Fibroblast of the aortic adventitia (primary cell): ENCODE measurements around the gene THAP9. TPM values are rescaled to one million over a fixed set of nuclear protein-coding genes. Genes with fewer than 3 reads are reported as not detected.
"Not testable (repeated sequence)": the region's sequence is repeated elsewhere in the genome, so short reads cannot be mapped to it uniquely, and the experiment has no call there.

Experiments used
- DNase-seq: peaks from one replicate; pipeline ENCODE4 v3.0.0-alpha.2; 2010; ENCODE audit warnings: low read depth
- H3K4me3 ChIP-seq: 2 replicates; pipeline ENCODE4 v1.5.1; 2011; ENCODE audit warnings: low read depth, mild to moderate bottlenecking, control low read depth, low read length, moderate library complexity
- total RNA-seq: library from RNA; depleted of rRNA; stranded (reverse); fragments of >200 nt; gene quantifications from 2 replicates; pipeline ENCODE4 v1.2.3, GENCODE V29; 2012; ENCODE audit warnings: low replicate concordance
- TF ChIP-seq, protein P1 (sequence below): IDR thresholded peaks from 2 replicates; pipeline ENCODE4 v1.5.1; 2011; ENCODE audit warnings: mild to moderate bottlenecking, low read length, control low read depth, inconsistent platforms; ENCODE audit not compliant: insufficient read depth

Gene THAP9
- total RNA-seq, 1 donor, result 7.1 TPM

DNA sequence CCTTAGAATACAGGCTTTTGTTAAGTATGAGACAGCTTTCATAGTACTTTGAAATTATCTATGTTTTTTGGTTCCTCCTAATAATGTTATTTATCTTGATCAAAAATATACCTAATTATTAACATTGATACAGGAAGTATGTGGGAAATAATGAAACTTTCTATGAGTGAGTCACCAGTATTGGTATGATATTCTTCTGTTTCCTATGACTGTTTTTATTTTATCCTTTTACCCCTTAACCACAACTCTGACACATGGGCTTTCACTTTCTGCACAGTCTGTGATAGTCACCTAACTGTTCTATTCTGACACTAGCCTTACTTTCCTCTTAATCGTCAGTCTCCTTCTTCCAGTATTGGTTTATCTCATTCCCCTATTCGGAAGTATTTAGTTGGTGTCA lies 4.7 kb downstream of the THAP9 start:
- DNase-seq, result peak; percentile 29
- H3K4me3 ChIP-seq, result no peak overlapping the region
- TF ChIP-seq, protein P1, sequence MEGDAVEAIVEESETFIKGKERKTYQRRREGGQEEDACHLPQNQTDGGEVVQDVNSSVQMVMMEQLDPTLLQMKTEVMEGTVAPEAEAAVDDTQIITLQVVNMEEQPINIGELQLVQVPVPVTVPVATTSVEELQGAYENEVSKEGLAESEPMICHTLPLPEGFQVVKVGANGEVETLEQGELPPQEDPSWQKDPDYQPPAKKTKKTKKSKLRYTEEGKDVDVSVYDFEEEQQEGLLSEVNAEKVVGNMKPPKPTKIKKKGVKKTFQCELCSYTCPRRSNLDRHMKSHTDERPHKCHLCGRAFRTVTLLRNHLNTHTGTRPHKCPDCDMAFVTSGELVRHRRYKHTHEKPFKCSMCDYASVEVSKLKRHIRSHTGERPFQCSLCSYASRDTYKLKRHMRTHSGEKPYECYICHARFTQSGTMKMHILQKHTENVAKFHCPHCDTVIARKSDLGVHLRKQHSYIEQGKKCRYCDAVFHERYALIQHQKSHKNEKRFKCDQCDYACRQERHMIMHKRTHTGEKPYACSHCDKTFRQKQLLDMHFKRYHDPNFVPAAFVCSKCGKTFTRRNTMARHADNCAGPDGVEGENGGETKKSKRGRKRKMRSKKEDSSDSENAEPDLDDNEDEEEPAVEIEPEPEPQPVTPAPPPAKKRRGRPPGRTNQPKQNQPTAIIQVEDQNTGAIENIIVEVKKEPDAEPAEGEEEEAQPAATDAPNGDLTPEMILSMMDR, result no peak

DNA sequence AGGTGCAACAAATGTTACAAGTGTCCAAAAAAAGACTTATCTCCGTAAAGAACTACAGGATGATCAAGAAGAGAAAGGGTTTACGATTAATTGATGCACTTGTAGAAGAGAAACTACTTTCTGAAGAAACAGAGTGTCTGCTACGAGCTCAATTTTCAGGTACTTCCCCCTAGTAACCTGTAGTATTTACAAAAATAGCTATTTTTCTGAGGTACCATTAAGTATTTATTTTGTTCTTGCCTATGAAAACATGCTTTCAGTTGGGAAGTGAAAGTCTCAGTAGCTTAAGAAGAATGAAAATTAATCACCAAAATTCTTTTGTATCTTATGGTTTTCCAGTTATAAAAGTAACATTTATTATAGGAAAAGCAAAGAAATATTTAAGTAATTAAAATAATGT lies 5.9 kb downstream of the THAP9 start:
- H3K4me3 ChIP-seq, result no peak overlapping the region
- no peak for DNase-seq
- TF ChIP-seq, protein P1, result no peak

DNA sequence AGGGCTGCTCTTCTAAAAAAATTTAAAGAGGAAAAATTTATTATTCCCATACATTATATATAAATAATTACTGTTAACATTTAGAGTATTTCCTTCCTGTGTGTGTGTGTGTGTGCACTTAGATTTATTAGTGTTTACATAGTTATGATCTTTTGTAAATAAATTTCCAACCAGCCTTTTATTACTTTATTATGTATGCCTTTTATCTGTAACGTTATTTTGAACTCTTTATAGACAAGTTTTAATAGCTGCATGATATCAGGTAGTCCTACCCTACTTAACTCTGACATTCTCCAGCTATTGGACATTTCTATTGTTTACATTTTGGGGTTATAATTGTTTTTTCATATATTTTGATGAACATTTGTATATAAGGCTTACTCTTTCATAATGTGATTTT lies 8.8 kb downstream of the THAP9 start:
- H3K4me3 ChIP-seq, result no peak overlapping the region
- DNase-seq, result no peak
- TF ChIP-seq, protein P1, result no peak

DNA sequence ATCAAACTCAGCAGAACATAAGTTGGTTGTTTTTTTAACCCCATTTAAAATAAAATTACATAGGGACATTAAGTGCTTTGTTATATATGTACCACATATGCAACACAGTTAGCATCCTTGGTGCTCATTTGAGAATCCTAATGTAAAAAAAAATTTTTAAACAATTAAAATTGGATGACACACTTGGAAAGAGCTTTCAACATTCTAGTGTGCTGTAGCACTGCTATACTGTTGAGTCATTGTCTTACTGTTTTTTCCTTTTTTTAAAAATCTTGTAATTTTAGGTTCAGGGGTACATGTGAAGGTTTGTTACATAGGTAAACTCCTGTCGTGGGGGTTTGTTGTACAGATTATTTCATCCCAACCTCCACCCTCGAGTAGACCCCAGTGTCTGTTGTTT lies 12.8 kb downstream of the THAP9 start:
- DNase-seq, result no peak
- no peak overlapping the region for H3K4me3 ChIP-seq
- TF ChIP-seq, protein P1, result no peak

DNA sequence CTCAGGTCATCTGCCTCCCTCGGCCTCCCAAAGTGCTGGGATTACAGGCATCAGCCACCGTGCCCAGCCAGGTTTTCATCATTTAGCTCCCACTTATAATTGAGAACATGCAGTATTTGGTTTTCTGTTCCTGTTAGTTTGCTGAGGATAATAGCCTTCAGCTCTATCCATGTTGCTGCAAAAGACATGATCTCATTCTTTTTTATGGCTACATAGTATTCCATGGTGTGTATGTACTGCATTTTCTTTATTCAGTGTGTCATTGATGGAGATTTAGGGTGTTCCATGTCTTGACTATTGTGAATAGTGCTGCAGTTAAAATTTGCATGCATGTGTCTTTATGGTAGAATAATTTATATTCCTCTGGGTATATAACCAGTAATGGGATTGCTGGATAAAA lies 13.4 kb downstream of the THAP9 start:
- H3K4me3 ChIP-seq, DNase-seq: not testable (repeated sequence)

DNA sequence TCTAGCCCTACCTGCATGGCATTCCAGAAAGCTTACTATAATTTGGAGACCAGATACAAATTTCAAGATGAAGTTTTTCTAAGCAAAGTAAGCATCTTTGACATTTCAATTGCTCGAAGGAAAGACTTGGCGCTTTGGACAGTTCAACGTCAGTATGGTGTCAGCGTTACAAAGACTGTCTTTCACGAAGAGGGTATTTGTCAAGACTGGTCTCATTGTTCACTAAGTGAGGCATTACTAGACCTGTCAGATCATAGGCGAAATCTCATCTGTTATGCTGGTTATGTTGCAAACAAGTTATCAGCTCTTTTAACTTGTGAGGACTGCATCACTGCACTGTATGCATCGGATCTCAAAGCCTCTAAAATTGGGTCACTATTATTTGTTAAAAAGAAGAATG lies 17.6 kb downstream of the THAP9 start:
- TF ChIP-seq, protein P1, result no peak
- H3K4me3 ChIP-seq, result no peak overlapping the region
- no peak for DNase-seq

DNA sequence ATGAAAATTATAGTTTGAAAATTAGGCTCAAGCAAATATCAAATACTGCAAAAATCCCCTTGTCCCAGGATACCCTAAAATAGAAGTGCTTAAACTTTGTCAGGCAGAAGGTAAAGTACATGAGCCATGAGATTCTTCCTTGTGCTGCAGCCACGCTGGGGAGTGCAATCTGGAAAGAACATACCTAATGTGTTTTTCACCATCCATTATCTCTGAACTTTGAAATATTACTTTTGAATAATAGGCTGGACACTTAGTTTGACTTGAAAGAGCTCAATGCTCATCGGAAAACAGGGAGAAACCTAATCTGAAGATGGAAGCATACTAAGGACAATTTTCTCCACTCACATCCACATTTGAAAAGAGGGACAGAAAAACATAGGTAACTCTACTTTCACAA lies 18.9 kb downstream of the THAP9 start:
- TF ChIP-seq, protein P1, result no peak

More for the DNA sequence above, 18.9 kb downstream of the THAP9 start:
- H3K4me3 ChIP-seq, result no peak overlapping the region
- DNase-seq, result no peak
